Measurements from ENCODE around the gene GRM4. TPM values are rescaled to one million over a fixed set of nuclear protein-coding genes. Genes with fewer than 3 reads are reported as not detected.

The GRM4 gene
- total and polyA plus RNA-seq, 9 of the 15 experiments (the other 6 are each of a cell fraction or from before 2014, with no cell fraction given): 0.18 TPM; not detected in 8

DNA sequence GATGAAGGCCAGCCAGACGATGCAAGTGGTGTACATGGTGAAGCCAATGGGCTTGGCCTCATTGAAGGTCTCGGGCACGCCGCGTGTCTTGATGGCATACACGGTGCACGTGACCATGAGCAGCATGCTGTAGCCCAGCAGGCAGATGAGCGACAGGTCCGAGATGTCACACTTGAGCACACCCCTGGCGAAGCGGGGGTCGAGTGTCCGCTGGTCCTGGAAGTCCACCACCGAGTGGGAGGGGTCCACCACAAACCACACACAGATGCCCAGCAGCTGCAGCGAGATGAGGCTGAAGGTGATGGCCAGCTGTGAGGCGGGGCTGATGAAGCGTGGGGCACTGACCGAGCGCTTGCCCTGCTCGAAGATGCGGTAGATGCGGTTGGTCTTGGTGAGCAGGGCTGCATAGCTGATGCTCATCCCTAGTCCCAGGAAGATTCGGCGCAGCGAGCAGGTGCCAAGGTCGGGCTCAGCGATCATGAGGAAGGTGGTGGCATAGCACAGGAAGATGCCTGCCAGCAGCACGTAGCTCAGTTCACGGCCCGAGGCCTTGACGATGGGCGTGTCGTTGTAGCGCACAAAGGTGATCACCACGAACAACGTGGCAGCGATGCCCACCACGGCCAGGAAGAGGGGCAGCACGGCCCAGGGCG is 110.1 kb downstream of the GRM4 start:
- 2% methylated on average over 40 of the region's 40 CpGs for WGBS (ENCODE audit: insufficient coverage, low coverage, missing lambda C conversion rate)
- in situ Hi-C loops (cut with MboI): no loop called here
- Histone ChIP-seq H3K4me2 (ENCODE audit: insufficient read depth, low read length) (no peak overlapping the region), H3K9ac (ENCODE audit: insufficient read depth in 1 of 2, low read depth in 2 of 2, low read length in 2 of 2) (no peak overlapping the region), H3K36me3 (ENCODE audit: control insufficient read depth, insufficient read depth, low read length) (no peaks in the 10 kb centered on the region), H4K20me1 (replicated peaks; ENCODE audit: control insufficient read depth, insufficient read depth, low read length) (peaks cover 41% of the 10 kb centered on the region), H3K4me3 (no peak overlapping the region), H3K9me3 (replicated peaks; ENCODE audit: control insufficient read depth, insufficient read depth, low read depth, low read length) (no peaks in the 10 kb centered on the region), H3K4me1 (replicated peaks in 1 of 2; ENCODE audit: control insufficient read depth in 2 of 2, insufficient read depth in 2 of 2, low read length in 2 of 2) (peaks cover 0 to 14% of the 10 kb centered on the region in 2 experiments; a peak in 1 of 5 replicates), H3K9me1 (ENCODE audit: control insufficient read depth, insufficient read depth, low read length) (no peaks in the 10 kb centered on the region), H3K27ac (ENCODE audit: extremely low read depth, low read depth, low read length) (no peak overlapping the region), H2AFZ (ENCODE audit: low read depth, low read length) (no peak overlapping the region), H3K27me3 (ENCODE audit: control insufficient read depth in 2 of 2, insufficient read depth in 2 of 2, low read length in 2 of 2) (peaks cover 39 to 71% of the 10 kb centered on the region in 2 experiments), H3K79me2 (ENCODE audit: control insufficient read depth, insufficient read depth, low read length) (no peaks in the 10 kb centered on the region)
- ChIA-PET CTCF (ENCODE audit: low intra/inter-chr PET ratio) (no interaction called here), POLR2A (interaction anchor here (0.6 to 1.4 kb wide), 4 partner anchors 11 to 223 kb away, joined by 3 read pairs; no protein-coding TSS in a partner anchor)
- FAIRE-seq (no peak), DNase-seq (ENCODE audit: extremely low read depth in 1 of 4, low spot score in 3 of 4) (no peak), ATAC-seq (no peak)
- intact Hi-C loops (cut with micrococcal nuclease): no loop called here
- BruUV-seq (replicated peaks): no TSS peak
- TF ChIP-seq USF1 (CRISPR knock-in tag; IDR thresholded peaks at IDR 0.05) (0 out of 2 replicates have a peak, but pooled peaks have one; percentile 31), USF2 (CRISPR knock-in tag; IDR thresholded peaks at IDR 0.05) (peak; percentile 34; the same call in 1 of the 2 replicates), CBX3 (IDR thresholded peaks at IDR 0.05; ENCODE audit: borderline replicate concordance in 1 of 2, low read length in 2 of 2) (no peak), RFX1 (IDR thresholded peaks at IDR 0.05) (no peak), ADNP (tag; IDR thresholded peaks at IDR 0.05) (no peak), YBX1 (IDR thresholded peaks at IDR 0.05) (no peak)
